Mesodermal cell (in vitro differentiated cells): Measurements from ENCODE around the gene TFAP2C.
"Not testable (repeated sequence)": the region's sequence is repeated elsewhere in the genome, so short reads cannot be mapped to it uniquely, and the experiment has no call there.

Experiments
- H3K27ac ChIP-seq: 2 replicates; pipeline ENCODE4 v1.7.0; 2013; ENCODE audit warnings: mild to moderate bottlenecking, low read depth, low read length, moderate library complexity; ENCODE audit not compliant: severe bottlenecking
- H3K36me3 ChIP-seq: 2 replicates; pipeline ENCODE4 v1.7.1; 2013; ENCODE audit warnings: mild to moderate bottlenecking, low read length, moderate library complexity; ENCODE audit not compliant: control insufficient read depth, insufficient read depth
- H3K4me1 ChIP-seq: one replicate; pipeline ENCODE4 v1.7.1; 2013; ENCODE audit warnings: mild to moderate bottlenecking, low read length; ENCODE audit not compliant: insufficient read depth, control insufficient read depth, poor library complexity, severe bottlenecking
- H3K4me3 ChIP-seq: 2 replicates; pipeline ENCODE4 v1.7.0; 2013; ENCODE audit warnings: low read length, control low read depth, mild to moderate bottlenecking; ENCODE audit not compliant: insufficient read depth, poor library complexity, severe bottlenecking; ENCODE audit errors: extremely low read depth
- H3K9me3 ChIP-seq: 2 replicates; pipeline ENCODE4 v1.7.1; 2013; ENCODE audit warnings: mild to moderate bottlenecking, low read length, moderate library complexity; ENCODE audit not compliant: control insufficient read depth
- WGBS, 2 experiments: methylation state at CpG; one replicate each; pipeline ENCODE4 v1.1.5; 2013; ENCODE audit warnings: missing lambda C conversion rate in 2 of 2; ENCODE audit not compliant: insufficient coverage in 2 of 2; 5-methylcytosine and 5-hydroxymethylcytosine counted together

TFAP2C gene

DNA sequence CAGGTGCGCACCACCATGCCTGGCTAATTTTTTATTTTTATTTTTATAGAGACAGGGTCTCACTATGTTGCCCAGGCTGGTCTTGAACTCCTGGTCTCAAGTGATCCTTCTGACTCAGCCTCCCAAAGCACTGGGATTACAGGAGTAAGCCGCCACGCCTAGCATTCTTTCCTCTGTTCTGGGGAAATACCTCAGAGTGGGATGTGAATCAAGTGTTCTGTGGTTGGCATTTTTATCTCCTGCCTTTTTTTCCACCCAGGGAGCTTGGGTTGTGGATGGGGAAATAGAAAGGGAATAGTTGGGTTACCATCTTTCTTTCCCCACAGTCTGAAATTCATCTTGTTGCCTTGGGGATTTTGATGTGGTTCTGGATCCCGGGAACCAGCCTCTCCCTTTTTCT, 24.1 kb downstream of the TFAP2C start:
- H3K27ac ChIP-seq: no peak overlapping the region
- WGBS, 2 experiments: 86 to 100% methylated on average over 1 to 2 of the region's 4 CpGs
- H3K36me3 ChIP-seq: no peaks in the 10 kb centered on the region
- H3K9me3 ChIP-seq: no peaks in the 10 kb centered on the region
- no peak overlapping the region for H3K4me3 ChIP-seq
- no peaks in the 10 kb centered on the region for H3K4me1 ChIP-seq

DNA sequence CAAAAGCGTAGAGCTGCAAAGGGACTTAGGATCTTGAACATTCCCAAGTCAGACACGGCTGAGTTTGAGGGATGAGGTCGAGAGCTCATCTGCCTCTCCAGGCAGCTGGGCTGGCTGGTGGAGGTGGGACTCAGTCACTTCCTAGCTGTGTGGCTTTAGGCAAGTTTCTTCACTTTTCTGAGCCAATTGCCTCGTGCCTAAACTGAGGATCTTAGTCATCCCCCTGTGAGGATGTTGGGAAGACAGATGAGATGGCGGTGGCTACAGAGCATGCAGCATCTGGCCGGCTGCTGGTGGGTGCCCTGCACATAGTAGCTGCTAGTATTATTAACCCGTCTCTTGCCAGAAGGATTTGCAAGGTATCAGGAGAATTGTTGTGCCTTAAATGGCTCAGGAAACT, 27.5 kb downstream of the TFAP2C start:
- no peaks in the 10 kb centered on the region for H3K4me1 ChIP-seq
- H3K36me3 ChIP-seq: no peaks in the 10 kb centered on the region
- H3K4me3 ChIP-seq: no peak overlapping the region
- 76 to 77% methylated on average over 6 to 7 of the region's 7 CpGs for WGBS, 2 experiments
- no peaks in the 10 kb centered on the region for H3K9me3 ChIP-seq
- H3K27ac ChIP-seq: no peak overlapping the region

- Histone ChIP-seq H3K27ac (no peak overlapping the region), H3K36me3 (no peaks in the 10 kb centered on the region), H3K9me3 (no peaks in the 10 kb centered on the region), H3K4me1 (no peaks in the 10 kb centered on the region), H3K4me3 (no peak overlapping the region)
- 90 to 96% methylated on average over 4 to 8 of the region's 9 CpGs for WGBS, 2 experiments
Observed at GRCh38 chr20:56657879-56658278, 28.8 kb downstream of the TFAP2C start.

DNA sequence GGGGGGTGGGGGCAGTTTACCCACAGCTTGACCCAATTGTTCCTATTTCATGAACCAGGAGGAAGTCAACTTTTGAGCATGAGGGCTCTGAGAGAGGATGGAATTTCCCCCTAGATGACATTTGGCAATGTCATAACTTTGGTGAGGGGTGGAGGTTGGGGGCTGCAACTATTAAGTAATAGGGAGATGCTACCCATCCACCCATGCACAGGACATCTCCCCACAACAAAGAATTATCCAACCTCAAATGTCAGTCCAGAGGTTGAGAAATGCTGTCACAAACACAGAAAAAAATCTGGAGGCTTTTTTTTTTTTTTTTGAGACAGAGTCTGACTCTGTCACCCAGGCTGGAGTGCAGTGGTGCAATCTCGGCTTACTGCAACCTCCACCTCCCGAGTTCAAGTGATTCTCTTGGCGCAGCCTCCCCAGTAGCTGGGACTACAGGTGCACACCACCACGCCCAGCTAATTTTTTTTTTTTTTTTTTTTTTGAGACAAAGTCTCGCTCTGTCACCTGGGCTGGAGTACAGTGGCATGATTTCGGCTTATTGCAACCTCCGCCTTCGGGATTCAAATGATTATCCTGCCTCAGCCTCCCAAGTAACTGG, 29.3 kb downstream of the TFAP2C start:
- H3K9me3 ChIP-seq, H3K4me3 ChIP-seq, H3K36me3 ChIP-seq, H3K4me1 ChIP-seq, H3K27ac ChIP-seq: not testable (repeated sequence)
- 93% methylated on average over 3 to 5 of the region's 8 CpGs for WGBS, 2 experiments

GRCh38 chr20:56663660-56664059, 34.6 kb downstream of the TFAP2C start:
- WGBS, 2 experiments: 91 to 93% methylated on average over 6 to 7 of the region's 9 CpGs
- no peak overlapping the region for H3K27ac ChIP-seq
- no peaks in the 10 kb centered on the region for H3K4me1 ChIP-seq
- no peak overlapping the region for H3K4me3 ChIP-seq
- H3K36me3 ChIP-seq: no peaks in the 10 kb centered on the region
- H3K9me3 ChIP-seq: no peaks in the 10 kb centered on the region

- no peaks in the 10 kb centered on the region for H3K9me3 ChIP-seq
- H3K27ac ChIP-seq: no peak overlapping the region
- 100% methylated on average over 1 of the region's 1 CpG; no CpG with 5 or more reads in 1 of the 2 experiments for WGBS, 2 experiments
- H3K4me1 ChIP-seq: no peaks in the 10 kb centered on the region
- no peaks in the 10 kb centered on the region for H3K36me3 ChIP-seq
- H3K4me3 ChIP-seq: no peak overlapping the region
Observed at GRCh38 chr20:56664796-56665195, 35.7 kb downstream of the TFAP2C start.

GRCh38 chr20:56665806-56666205, 36.7 kb downstream of the TFAP2C start:
- Histone ChIP-seq H3K36me3 (no peaks in the 10 kb centered on the region), H3K4me1 (no peaks in the 10 kb centered on the region)
- WGBS, 2 experiments: 90 to 92% methylated on average over 12 of the region's 12 CpGs

DNA sequence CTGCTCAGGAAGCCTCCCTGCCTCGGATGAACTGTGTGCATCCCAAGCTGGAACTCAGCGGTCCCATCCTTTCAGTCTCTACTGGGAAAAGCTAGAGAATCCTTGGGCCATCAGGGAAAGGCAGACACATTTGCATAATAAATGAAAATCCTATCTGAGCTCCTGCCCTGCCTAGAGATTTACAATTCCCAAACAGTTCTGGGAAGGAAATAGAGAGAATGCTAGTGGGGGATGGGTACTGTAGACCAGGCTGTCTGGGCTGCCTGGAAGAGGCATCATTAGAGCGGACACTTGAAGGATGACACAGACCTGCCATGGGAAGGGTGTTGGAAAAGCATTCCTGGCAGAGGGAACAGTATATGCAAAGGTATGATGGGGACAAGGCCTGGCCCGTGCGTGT, 44.3 kb downstream of the TFAP2C start:
- H3K36me3 ChIP-seq: no peaks in the 10 kb centered on the region
- H3K27ac ChIP-seq: no peak overlapping the region
- WGBS, 2 experiments: 89 to 91% methylated on average over 3 to 5 of the region's 5 CpGs
- no peak overlapping the region for H3K4me3 ChIP-seq
- H3K4me1 ChIP-seq: no peaks in the 10 kb centered on the region
- no peaks in the 10 kb centered on the region for H3K9me3 ChIP-seq

More at GRCh38 chr20:56665806-56666205, 36.7 kb downstream of the TFAP2C start:
- H3K4me3 ChIP-seq: no peak overlapping the region
- no peaks in the 10 kb centered on the region for H3K9me3 ChIP-seq
- no peak overlapping the region for H3K27ac ChIP-seq

- no peaks in the 10 kb centered on the region for H3K9me3 ChIP-seq
- H3K4me3 ChIP-seq: no peak overlapping the region
- no peaks in the 10 kb centered on the region for H3K36me3 ChIP-seq
- H3K4me1 ChIP-seq: no peaks in the 10 kb centered on the region
- WGBS, 2 experiments: 92 to 93% methylated on average over 10 to 12 of the region's 12 CpGs
- H3K27ac ChIP-seq: no peak overlapping the region
Observed at GRCh38 chr20:56676001-56676400, 46.9 kb downstream of the TFAP2C start.

DNA sequence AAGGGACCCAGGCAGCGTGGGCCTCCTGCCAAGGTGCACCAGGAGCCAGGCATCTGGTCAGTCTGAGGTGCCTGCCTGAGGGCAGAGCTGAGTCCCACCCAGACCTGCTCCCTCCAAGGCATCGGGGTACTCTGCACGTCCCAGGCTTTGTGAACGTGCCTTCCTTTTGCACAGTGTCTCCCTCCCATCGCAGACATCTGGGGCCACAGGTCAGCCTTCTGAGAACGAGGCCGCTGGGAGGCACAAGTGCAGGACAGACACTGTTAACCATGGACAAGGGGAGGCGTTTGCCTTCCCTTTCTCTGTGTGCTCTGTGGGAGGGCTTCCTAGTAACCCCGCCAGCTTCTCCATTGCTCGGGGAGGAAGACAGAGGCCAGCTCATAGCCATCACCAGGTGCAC, 47.6 kb downstream of the TFAP2C start:
- H3K4me3 ChIP-seq: no peak overlapping the region
- no peaks in the 10 kb centered on the region for H3K9me3 ChIP-seq
- no peak overlapping the region for H3K27ac ChIP-seq
- 70 to 80% methylated on average over 7 to 9 of the region's 10 CpGs for WGBS, 2 experiments
- H3K4me1 ChIP-seq: no peaks in the 10 kb centered on the region
- H3K36me3 ChIP-seq: no peaks in the 10 kb centered on the region

GRCh38 chr20:56683077-56683865, 54.2 kb downstream of the TFAP2C start:
- Histone ChIP-seq H3K27ac (no peak overlapping the region), H3K4me1 (no peaks in the 10 kb centered on the region), H3K9me3 (no peaks in the 10 kb centered on the region), H3K4me3 (no peak overlapping the region), H3K36me3 (no peaks in the 10 kb centered on the region)
- WGBS, 2 experiments: 84 to 89% methylated on average over 11 of the region's 11 CpGs
